ENCODE results near the gene KIAA1671.

GRCh38 chr22:25066861-25067435, 114.4 kb downstream of the KIAA1671 start:
- no peak for TF ChIP-seq EZH2 (IDR thresholded peaks at IDR 0.05; ENCODE audit: borderline replicate concordance, insufficient read depth, low read depth, low read length, poor library complexity, severe bottlenecking)
- TF ChIP-seq CTCF (IDR thresholded peaks at IDR 0.05), result no peak
